B cell (primary cell): Measurements from ENCODE around the gene NPAS4. TPM values are rescaled to one million over a fixed set of nuclear protein-coding genes. Genes with fewer than 3 reads are reported as not detected.

Experiments
- ATAC-seq: fragments of 200-7000 bp; cut with Tn5 transposase; one replicate; pipeline ENCODE4 v1.10.0; 2021; ENCODE audit warnings: low read depth, mild to moderate bottlenecking, moderate number of reproducible peaks, moderate library complexity
- CTCF ChIA-PET: fragments of 350-600 bp; sonication (Branson Sonifier 250); formaldehyde crosslinking; loops from one replicate; lab custom pipeline; 2021; ENCODE audit warnings: antibody characterized with exemption, inconsistent platforms; lab: Charles Lee
- POLR2A ChIA-PET: fragments of 350-600 bp; sonication (Branson Sonifier 250); formaldehyde crosslinking; loops from one replicate; lab custom pipeline; 2021; ENCODE audit warnings: antibody characterized with exemption; lab: Charles Lee
- DNase-seq: peaks from one replicate; pipeline ENCODE4 v3.0.0; 2013
- H2AFZ ChIP-seq: 2 replicates; pipeline ENCODE4 v1.6.1; 2012; ENCODE audit warnings: mild to moderate bottlenecking, low read depth, low read length; ENCODE audit not compliant: insufficient read depth, poor library complexity, severe bottlenecking
- H3K27ac ChIP-seq, 2 donors: 1 replicate in 1 of 2; 2 replicates in 1 of 2; pipeline ENCODE4 v1.5.1; 2012 to 2013; ENCODE audit warnings: low read length in 2 of 2, mild to moderate bottlenecking in 2 of 2, moderate library complexity in 1 of 2
- H3K27me3 ChIP-seq, 4 experiments: fragments of 200-600 bp in 1 of 4; sonication (generic) in 1 of 4; replicated peaks in 1 of 4; 1 replicate in 2 of 4; 2 replicates in 2 of 4; pipeline versions ENCODE4 v1.6.1 to v1.7.0; 2013 to 2016; ENCODE audit warnings: low read length in 3 of 4, mild to moderate bottlenecking in 2 of 4, mixed read lengths in 1 of 4, moderate library complexity in 1 of 4; ENCODE audit not compliant: insufficient read depth in 4 of 4, control insufficient read depth in 3 of 4; ENCODE audit errors: control extremely low read depth in 1 of 4
- H3K36me3 ChIP-seq, 2 experiments: replicated peaks in 1 of 2; 1 replicate in 1 of 2; 2 replicates in 1 of 2; pipeline versions ENCODE4 v1.6.1 to v1.7.1; 2013; ENCODE audit warnings: low read length in 1 of 2; ENCODE audit not compliant: insufficient read depth in 2 of 2, control insufficient read depth in 1 of 2; ENCODE audit errors: control extremely low read depth in 1 of 2, extremely low read depth in 1 of 2
- H3K4me1 ChIP-seq, 2 donors: fragments of 200-600 bp in 1 of 2; sonication (generic) in 1 of 2; 1 replicate in 1 of 2; 2 replicates in 1 of 2; pipeline versions ENCODE4 v1.5.1 to v1.6.1; 2013 to 2017; ENCODE audit warnings: low read length in 2 of 2; ENCODE audit not compliant: control insufficient read depth in 2 of 2, insufficient read depth in 2 of 2
- H3K4me2 ChIP-seq: replicated peaks from 2 replicates; pipeline ENCODE3; 2012; ENCODE audit warnings: mild to moderate bottlenecking, low read depth, low read length; ENCODE audit not compliant: poor library complexity, severe bottlenecking
- H3K4me3 ChIP-seq, 5 experiments: fragments of 200-600 bp in 1 of 5; sonication (generic) in 1 of 5; 1 replicate in 3 of 5; 2 replicates in 2 of 5; pipeline versions ENCODE4 v1.5.1 to v1.7.0; 2011 to 2016; ENCODE audit warnings: low read length in 4 of 5, mild to moderate bottlenecking in 4 of 5, low read depth in 2 of 5, control low read depth in 1 of 5, moderate library complexity in 1 of 5; ENCODE audit not compliant: insufficient read depth in 1 of 5; ENCODE audit errors: control extremely low read depth in 1 of 5, extremely low read depth in 1 of 5
- H3K79me2 ChIP-seq: fragments of 200-600 bp; sonication (generic); one replicate; pipeline ENCODE4 v1.6.0; 2016; ENCODE audit warnings: low read length; ENCODE audit not compliant: control insufficient read depth, insufficient read depth
- H3K9ac ChIP-seq: fragments of 200-600 bp; sonication (generic); 2 replicates; pipeline ENCODE4 v1.6.1; 2017; ENCODE audit warnings: mild to moderate bottlenecking, low read length, moderate library complexity
- H3K9me3 ChIP-seq, 3 donors: one replicate each; pipeline versions ENCODE4 v1.6.1 to v1.7.1; 2013; ENCODE audit warnings: low read length in 2 of 3; ENCODE audit not compliant: control insufficient read depth in 2 of 3, insufficient read depth in 1 of 3; ENCODE audit errors: control extremely low read depth in 1 of 3
- H4K20me1 ChIP-seq: 2 replicates; pipeline ENCODE4 v1.6.0; 2012; ENCODE audit warnings: mild to moderate bottlenecking, low read length; ENCODE audit not compliant: insufficient read depth, control insufficient read depth, poor library complexity, severe bottlenecking
- H3K27ac Mint-ChIP-seq: one replicate; pipeline ENCODE4 v1.8.0; 2021; ENCODE audit warnings: mixed read lengths
- H3K27me3 Mint-ChIP-seq: one replicate; pipeline ENCODE4 v1.8.0; 2021; ENCODE audit warnings: mixed read lengths
- H3K4me1 Mint-ChIP-seq: one replicate; pipeline ENCODE4 v1.8.0; 2021; ENCODE audit warnings: mixed read lengths
- H3K4me3 Mint-ChIP-seq: one replicate; pipeline ENCODE4 v1.8.0; 2021; ENCODE audit warnings: mixed read lengths
- H3K9me3 Mint-ChIP-seq: one replicate; pipeline ENCODE4 v1.8.0; 2022; ENCODE audit warnings: mixed read lengths; ENCODE audit not compliant: insufficient read depth
- EZH2 ChIP-seq: IDR thresholded peaks from 2 replicates; pipeline ENCODE4 v1.6.1; 2012; ENCODE audit warnings: borderline replicate concordance, low read depth, mild to moderate bottlenecking, moderate library complexity, low read length; ENCODE audit not compliant: insufficient read depth, poor library complexity, severe bottlenecking
- WGBS: methylation state at CpG from one replicate; pipeline ENCODE4 v1.1.5; 2013; ENCODE audit warnings: missing lambda C conversion rate; ENCODE audit not compliant: insufficient coverage; 5-methylcytosine and 5-hydroxymethylcytosine counted together
- intact Hi-C: fragments of 100-400 bp; cut with micrococcal nuclease; formaldehyde crosslinking; loops from one replicate; pipeline ENCODE4 v1.10.0; 2022
- polyA plus RNA-seq: library from polyadenylated mRNA; depleted of rRNA; stranded (reverse); fragments of >200 nt; gene quantifications from 2 replicates; pipeline ENCODE4 v1.2.3, GENCODE V29; 2012
- total RNA-seq, 2 donors: library from RNA; stranded (reverse); fragments of 120-200 nt in 1 of 2; gene quantifications; 1 replicate in 1 of 2; 2 replicates in 1 of 2; pipeline versions ENCODE4 v1.2.3 to v1.2.4, GENCODE V29; 2013 to 2022
- TF ChIP-seq, protein P1 (sequence below): fragments of 200-600 bp; IDR thresholded peaks from one replicate; pipeline ENCODE4 v1.8.0; 2022; ENCODE audit warnings: antibody characterized with exemption, mild to moderate bottlenecking

Gene NPAS4
- total and polyA plus RNA-seq, 2 donors (not counting 1 experiment from before 2014, with no cell fraction given): not detected

DNA sequence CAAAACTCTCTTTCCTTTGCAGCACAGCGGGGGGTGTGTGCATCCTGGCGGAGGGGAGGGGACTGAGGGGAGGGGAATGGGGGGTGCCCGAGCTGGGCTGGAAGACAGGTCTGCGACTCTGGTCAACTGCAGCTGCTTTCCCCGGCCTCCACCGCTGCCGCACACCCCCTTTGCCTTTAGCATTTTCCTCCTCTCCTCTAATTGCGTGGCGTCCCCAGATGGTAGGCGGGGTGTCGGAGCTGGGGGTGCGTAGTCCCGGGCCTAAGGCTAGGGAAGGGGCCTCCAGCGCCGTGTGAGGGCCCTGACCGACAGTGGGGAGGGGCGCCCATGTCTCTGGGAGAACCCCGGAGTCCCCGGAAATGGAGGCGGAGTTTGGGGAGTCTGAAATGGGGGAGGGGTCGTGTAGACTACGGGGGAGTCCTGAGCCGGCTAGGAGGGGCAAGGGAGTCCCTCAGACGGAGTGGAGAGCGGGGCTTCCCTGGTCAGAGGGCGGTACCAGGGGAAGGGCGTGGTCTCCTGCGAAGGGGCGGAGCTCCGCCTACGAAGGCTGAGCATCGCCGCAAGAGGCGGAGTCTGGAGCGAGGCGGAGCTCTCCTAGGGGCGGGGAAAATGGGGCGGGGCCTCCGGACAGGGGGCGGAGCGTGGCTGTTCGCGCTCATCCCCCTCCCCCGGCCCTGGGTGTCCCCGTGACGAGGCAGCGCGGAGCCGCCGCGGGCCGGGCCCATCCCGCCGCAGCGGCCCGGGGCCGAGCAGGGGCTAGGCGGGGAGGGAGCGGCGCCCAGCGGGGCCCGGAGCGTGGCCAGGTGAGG lies 45.6 kb downstream of the NPAS4 start, which contains the start of gene PELI3:
Gene PELI3, plus strand, starts transcription at position 681 of the 809 bp plus-strand sequence. CDS start 1,224 bp downstream, outside the sequence.
- under 1% methylated on average over 56 of the region's 63 CpGs for WGBS
- peak within 1 kb of the TSS; percentile 95 for H3K4me3 Mint-ChIP-seq
- no peaks in the 10 kb centered on the region for H3K9me3 ChIP-seq
- CTCF ChIA-PET: interaction anchor here (0.6 to 5.8 kb wide), 7 partner anchors 13 to 401 kb away, joined by 4 to 41 read pairs (median 4); partner anchors contain the start of genes B4GAT1, DPP3 and MRPL11
- ATAC-seq (peak; percentile 92), DNase-seq (peak; percentile 97)
- H2AFZ ChIP-seq: peak within 1 kb of the TSS; percentile 80
- peak within 1 kb of the TSS; percentile 73 for H3K9ac ChIP-seq
- no peaks in the 10 kb centered on the region for H3K36me3 ChIP-seq
- peak within 1 kb of the TSS; percentile 86 for H3K4me2 ChIP-seq
- peaks cover 35% of the 10 kb centered on the region for H3K4me1 Mint-ChIP-seq
- POLR2A ChIA-PET: interaction anchor here (0.5 to 2.6 kb wide), 14 partner anchors 8 to 1285 kb away, joined by 3 to 18 read pairs (median 4); partner anchors contain the start of genes BBS1, DPF2, DPP3 and MRPL11
- H3K27ac Mint-ChIP-seq: peak within 1 kb of the TSS; percentile 89
- H3K27ac ChIP-seq: peak within 1 kb of the TSS; percentile 81 to 84
- H3K79me2 ChIP-seq: peaks cover 4% of the 10 kb centered on the region
- H4K20me1 ChIP-seq: no peaks in the 10 kb centered on the region
- intact Hi-C loops: loop anchor here (1.0 to 5.0 kb wide), 8 partner anchors 14 to 278 kb away; partner anchors contain the start of genes ACTN3, BBS1, DPP3 and RBM4B
- H3K27me3 Mint-ChIP-seq: no peaks in the 10 kb centered on the region
- no peaks in the 10 kb centered on the region for H3K27me3 ChIP-seq
- H3K9me3 Mint-ChIP-seq: peaks cover 3% of the 10 kb centered on the region
- TF ChIP-seq, protein P1, sequence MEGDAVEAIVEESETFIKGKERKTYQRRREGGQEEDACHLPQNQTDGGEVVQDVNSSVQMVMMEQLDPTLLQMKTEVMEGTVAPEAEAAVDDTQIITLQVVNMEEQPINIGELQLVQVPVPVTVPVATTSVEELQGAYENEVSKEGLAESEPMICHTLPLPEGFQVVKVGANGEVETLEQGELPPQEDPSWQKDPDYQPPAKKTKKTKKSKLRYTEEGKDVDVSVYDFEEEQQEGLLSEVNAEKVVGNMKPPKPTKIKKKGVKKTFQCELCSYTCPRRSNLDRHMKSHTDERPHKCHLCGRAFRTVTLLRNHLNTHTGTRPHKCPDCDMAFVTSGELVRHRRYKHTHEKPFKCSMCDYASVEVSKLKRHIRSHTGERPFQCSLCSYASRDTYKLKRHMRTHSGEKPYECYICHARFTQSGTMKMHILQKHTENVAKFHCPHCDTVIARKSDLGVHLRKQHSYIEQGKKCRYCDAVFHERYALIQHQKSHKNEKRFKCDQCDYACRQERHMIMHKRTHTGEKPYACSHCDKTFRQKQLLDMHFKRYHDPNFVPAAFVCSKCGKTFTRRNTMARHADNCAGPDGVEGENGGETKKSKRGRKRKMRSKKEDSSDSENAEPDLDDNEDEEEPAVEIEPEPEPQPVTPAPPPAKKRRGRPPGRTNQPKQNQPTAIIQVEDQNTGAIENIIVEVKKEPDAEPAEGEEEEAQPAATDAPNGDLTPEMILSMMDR: no peak
- TF ChIP-seq EZH2: no peak
- H3K4me1 ChIP-seq: peaks cover 35 to 40% of the 10 kb centered on the region in 2 donors
- peak within 1 kb of the TSS; percentile 19 to 82 (median 71) for H3K4me3 ChIP-seq
